MM.1S (cell line): ENCODE measurements around the gene CFAP74.

ENCODE experiments used
- EZH2 ChIP-seq: fragments of 300-600 bp; sonication (generic); optimal IDR thresholded peaks from 2 replicates; pipeline ENCODE3; 2017; ENCODE audit warnings: low read depth, mild to moderate bottlenecking, antibody characterized with exemption, low read length, mixed read lengths
- TF ChIP-seq, protein P1 (sequence below): fragments of 300-600 bp; sonication (generic); IDR thresholded peaks from 2 replicates; pipeline ENCODE4 v1.5.1; 2016; ENCODE audit warnings: antibody characterized with exemption, low read length, mixed read lengths

DNA sequence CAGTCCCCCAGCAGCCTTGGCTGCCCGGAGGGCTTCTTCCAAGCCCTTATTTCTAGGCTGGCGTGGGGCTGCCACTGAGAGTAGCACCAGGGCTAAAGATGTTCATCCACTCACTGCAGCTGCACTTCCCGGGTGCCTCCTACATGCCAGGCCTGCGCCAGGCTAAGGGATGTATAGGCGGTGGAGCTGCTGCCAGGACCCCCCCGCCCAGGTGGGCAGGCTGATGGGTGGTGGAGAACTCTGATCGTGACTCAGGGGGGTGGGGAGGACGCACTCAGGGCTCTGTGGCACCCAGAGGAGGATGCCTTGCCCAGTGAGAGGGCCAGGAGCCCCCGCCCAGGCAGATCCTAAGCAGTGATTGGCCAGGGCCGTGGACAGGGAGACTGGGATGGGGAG, 34.1 kb downstream of the CFAP74 start:
- TF ChIP-seq, protein P1, sequence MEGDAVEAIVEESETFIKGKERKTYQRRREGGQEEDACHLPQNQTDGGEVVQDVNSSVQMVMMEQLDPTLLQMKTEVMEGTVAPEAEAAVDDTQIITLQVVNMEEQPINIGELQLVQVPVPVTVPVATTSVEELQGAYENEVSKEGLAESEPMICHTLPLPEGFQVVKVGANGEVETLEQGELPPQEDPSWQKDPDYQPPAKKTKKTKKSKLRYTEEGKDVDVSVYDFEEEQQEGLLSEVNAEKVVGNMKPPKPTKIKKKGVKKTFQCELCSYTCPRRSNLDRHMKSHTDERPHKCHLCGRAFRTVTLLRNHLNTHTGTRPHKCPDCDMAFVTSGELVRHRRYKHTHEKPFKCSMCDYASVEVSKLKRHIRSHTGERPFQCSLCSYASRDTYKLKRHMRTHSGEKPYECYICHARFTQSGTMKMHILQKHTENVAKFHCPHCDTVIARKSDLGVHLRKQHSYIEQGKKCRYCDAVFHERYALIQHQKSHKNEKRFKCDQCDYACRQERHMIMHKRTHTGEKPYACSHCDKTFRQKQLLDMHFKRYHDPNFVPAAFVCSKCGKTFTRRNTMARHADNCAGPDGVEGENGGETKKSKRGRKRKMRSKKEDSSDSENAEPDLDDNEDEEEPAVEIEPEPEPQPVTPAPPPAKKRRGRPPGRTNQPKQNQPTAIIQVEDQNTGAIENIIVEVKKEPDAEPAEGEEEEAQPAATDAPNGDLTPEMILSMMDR, result no peak
- no peak for TF ChIP-seq EZH2
